ENCODE results near the gene FAXDC2.

FAXDC2 gene

GRCh38 chr5:154850255-154851062 lies at the start of gene FAXDC2:
FAXDC2 (minus strand) TSS chr5:154850603; CDS start chr5:154838178, 12,425 bp downstream.
- no peak for DNase-seq

GRCh38 chr5:154900066-154900465 lies 49.7 kb upstream of the FAXDC2 start:
- DNase-seq = no peak

GRCh38 chr5:154899151-154899816 lies 48.9 kb upstream of the FAXDC2 start:
- no peak for DNase-seq

- DNase-seq = no peak
Observed at GRCh38 chr5:154898210-154898609, 47.8 kb upstream of the FAXDC2 start.

GRCh38 chr5:154896562-154897165 lies 46.3 kb upstream of the FAXDC2 start:
- DNase-seq = no peak

- no peak for DNase-seq
Observed at GRCh38 chr5:154895606-154896561, 45.5 kb upstream of the FAXDC2 start.

- DNase-seq = no peak
Observed at GRCh38 chr5:154893381-154893780, 43.0 kb upstream of the FAXDC2 start.

- no peak for DNase-seq
Observed at GRCh38 chr5:154892369-154892771, 42.0 kb upstream of the FAXDC2 start.

GRCh38 chr5:154885439-154885838 lies 35.0 kb upstream of the FAXDC2 start:
- DNase-seq = no peak

GRCh38 chr5:154884424-154884823 lies 34.0 kb upstream of the FAXDC2 start:
- no peak for DNase-seq

- DNase-seq = no peak
Observed at GRCh38 chr5:154881986-154882385, 31.6 kb upstream of the FAXDC2 start.

GRCh38 chr5:154878642-154879335 lies 28.4 kb upstream of the FAXDC2 start:
- no peak for DNase-seq

- no peak for DNase-seq
Observed at GRCh38 chr5:154873791-154874331, 23.5 kb upstream of the FAXDC2 start.

- no peak for DNase-seq
Observed at GRCh38 chr5:154871734-154872133, 21.3 kb upstream of the FAXDC2 start.

GRCh38 chr5:154868702-154869101 lies 18.3 kb upstream of the FAXDC2 start:
- DNase-seq = no peak

GRCh38 chr5:154866841-154867240 lies 16.4 kb upstream of the FAXDC2 start:
- no peak for DNase-seq

- no peak for DNase-seq
Observed at GRCh38 chr5:154865466-154866184, 15.2 kb upstream of the FAXDC2 start.

GRCh38 chr5:154863291-154864080 lies 13.1 kb upstream of the FAXDC2 start:
- no peak for DNase-seq

- DNase-seq = no peak
Observed at GRCh38 chr5:154862766-154863165, 12.4 kb upstream of the FAXDC2 start.

- DNase-seq = no peak
Observed at GRCh38 chr5:154861946-154862345, 11.5 kb upstream of the FAXDC2 start.
